ENCODE measurements around the gene DUSP11.
"Not testable (repeated sequence)": the region's sequence is repeated elsewhere in the genome, so short reads cannot be mapped to it uniquely, and the experiment has no call there.

DUSP11 gene

GRCh38 chr2:73772819-73773218, 7.1 kb downstream of the DUSP11 start:
- DNase-seq: no peak

- no peak for DNase-seq
These were observed 9.2 kb downstream of the DUSP11 start for GRCh38 chr2:73770725-73771124.

GRCh38 chr2:73766994-73767393, 12.9 kb downstream of the DUSP11 start:
- no peak for DNase-seq

GRCh38 chr2:73766349-73766748, 13.6 kb downstream of the DUSP11 start:
- DNase-seq: no peak

GRCh38 chr2:73764945-73765344, 15.0 kb downstream of the DUSP11 start:
- no peak for DNase-seq

GRCh38 chr2:73762571-73762970, 17.3 kb downstream of the DUSP11 start:
- DNase-seq: peak; percentile 29

GRCh38 chr2:73759904-73760303, 20.0 kb downstream of the DUSP11 start:
- DNase-seq: no peak

GRCh38 chr2:73759285-73759764, 20.6 kb downstream of the DUSP11 start:
- peak; percentile 23 for DNase-seq

GRCh38 chr2:73754332-73754731, 25.6 kb downstream of the DUSP11 start:
- not testable (repeated sequence) for DNase-seq

GRCh38 chr2:73749314-73749713, 30.6 kb downstream of the DUSP11 start:
- DNase-seq: no peak

GRCh38 chr2:73746877-73747208, 33.1 kb downstream of the DUSP11 start:
- no peak for DNase-seq

- DNase-seq: no peak
These were observed 33.7 kb downstream of the DUSP11 start for GRCh38 chr2:73746015-73746876.

- DNase-seq: no peak
These were observed 39.1 kb downstream of the DUSP11 start for GRCh38 chr2:73740767-73741166.

- DNase-seq: no peak
These were observed 40.8 kb downstream of the DUSP11 start for GRCh38 chr2:73739101-73739500.

GRCh38 chr2:73736855-73737779, 42.8 kb downstream of the DUSP11 start, which contains the start of gene TPRKB:
Gene TPRKB, minus strand, starts transcription at chr2:73737345. Its CDS starts 2,776 bp downstream, at chr2:73734569.
- DNase-seq: peak; percentile 99

- no peak for DNase-seq
These were observed 43.5 kb downstream of the DUSP11 start for GRCh38 chr2:73736378-73736777.

- no peak for DNase-seq
These were observed 49.1 kb downstream of the DUSP11 start for GRCh38 chr2:73730810-73731209.

- DNase-seq: no peak
These were observed 51.2 kb downstream of the DUSP11 start for GRCh38 chr2:73728711-73729110.

GRCh38 chr2:73728043-73728442, 51.9 kb downstream of the DUSP11 start:
- DNase-seq: no peak

- DNase-seq: not testable (repeated sequence)
These were observed 53.2 kb downstream of the DUSP11 start for GRCh38 chr2:73726657-73727056.

GRCh38 chr2:73718851-73719621, 60.9 kb downstream of the DUSP11 start:
- DNase-seq: no peak

GRCh38 chr2:73718421-73718820, 61.5 kb downstream of the DUSP11 start:
- DNase-seq: no peak

Measured in fibroblast of skin of back (primary cell).